IMR-90 (cell line): Measurements from ENCODE around the gene CLIC4. TPM values are rescaled to one million over a fixed set of nuclear protein-coding genes. Genes with fewer than 3 reads are reported as not detected.

Experiments used
- ATAC-seq: fragments of 200-7000 bp; cut with Tn5 transposase; 2 replicates; pipeline ENCODE4 v1.9.1; 2020; ENCODE audit warnings: low read depth, mild to moderate bottlenecking, moderate library complexity
- BruUV-seq: library from RNA; stranded (reverse); fragments of 400-500 nt; replicated peaks from 2 replicates; lab custom pipeline; 2021; lab: Mats Ljungman, UMichigan
- CTCF ChIA-PET: fragments of 300-600 bp; formaldehyde crosslinking; extraction: SDS; loops from one replicate; lab custom pipeline; 2021; ENCODE audit warnings: antibody characterized with exemption; lab: Yijun Ruan, JAX
- POLR2A ChIA-PET: fragments of 300-600 bp; sonication (Branson Sonifier 250); formaldehyde crosslinking; loops from one replicate; lab custom pipeline; 2022; ENCODE audit warnings: antibody characterized with exemption; ENCODE audit not compliant: unreplicated experiment; lab: Charles Lee
- DNase-seq: peaks from one replicate; pipeline ENCODE4 v3.0.0; 2013
- H2AFZ ChIP-seq: replicated peaks from 2 replicates; pipeline ENCODE3; 2013; ENCODE audit warnings: low read length, mild to moderate bottlenecking; ENCODE audit not compliant: poor library complexity
- H2AK5ac ChIP-seq: 2 replicates; pipeline ENCODE4 v1.6.1; 2013; ENCODE audit warnings: low read depth, low read length, inconsistent platforms
- H2AK9ac ChIP-seq: replicated peaks from 2 replicates; pipeline ENCODE3; 2013; ENCODE audit warnings: mild to moderate bottlenecking, low read depth, low read length, moderate library complexity; ENCODE audit not compliant: poor library complexity
- H2BK120ac ChIP-seq: 2 replicates; pipeline ENCODE4 v1.6.1; 2013; ENCODE audit warnings: low read depth, low read length, inconsistent platforms
- H2BK15ac ChIP-seq: 3 replicates; pipeline ENCODE4 v1.6.1; 2013; ENCODE audit warnings: low read depth, low read length, inconsistent platforms
- H2BK20ac ChIP-seq: 2 replicates; pipeline ENCODE4 v1.6.1; 2013; ENCODE audit warnings: low read depth, mild to moderate bottlenecking, inconsistent platforms, low read length, moderate library complexity
- H2BK5ac ChIP-seq: 2 replicates; pipeline ENCODE4 v1.6.1; 2013; ENCODE audit warnings: mild to moderate bottlenecking, low read depth, low read length, inconsistent platforms; ENCODE audit not compliant: poor library complexity, severe bottlenecking
- H3K14ac ChIP-seq: replicated peaks from 2 replicates; pipeline ENCODE4 v1.6.1; 2013; ENCODE audit warnings: low read depth, low read length, inconsistent platforms
- H3K18ac ChIP-seq: 2 replicates; pipeline ENCODE4 v1.6.1; 2013; ENCODE audit warnings: low read depth, low read length, control low read depth
- H3K23ac ChIP-seq: 2 replicates; pipeline ENCODE4 v1.6.1; 2013; ENCODE audit warnings: low read depth, low read length, inconsistent platforms
- H3K27ac ChIP-seq: 2 replicates; pipeline ENCODE4 v1.5.1; 2013; ENCODE audit warnings: mild to moderate bottlenecking, control low read depth, low read length; ENCODE audit not compliant: insufficient read depth
- H3K27me3 ChIP-seq: 2 replicates; pipeline ENCODE4 v1.6.1; 2013; ENCODE audit warnings: low read length; ENCODE audit not compliant: control insufficient read depth, insufficient read depth
- H3K36me3 ChIP-seq: 2 replicates; pipeline ENCODE4 v1.6.1; 2013; ENCODE audit warnings: low read length, mixed read lengths; ENCODE audit not compliant: control insufficient read depth, insufficient read depth
- H3K4ac ChIP-seq: 2 replicates; pipeline ENCODE4 v1.6.1; 2013; ENCODE audit warnings: low read depth, low read length, inconsistent platforms
- H3K4me1 ChIP-seq: 2 replicates; pipeline ENCODE4 v1.6.1; 2013; ENCODE audit warnings: low read length, mixed read lengths; ENCODE audit not compliant: control insufficient read depth, insufficient read depth
- H3K4me2 ChIP-seq: 2 replicates; pipeline ENCODE4 v1.6.1; 2013; ENCODE audit warnings: low read depth, mild to moderate bottlenecking, control low read depth, low read length, moderate library complexity
- H3K4me3 ChIP-seq: 2 replicates; pipeline ENCODE4 v1.5.1; 2013; ENCODE audit warnings: low read depth, mild to moderate bottlenecking, control low read depth, low read length, moderate library complexity; ENCODE audit not compliant: insufficient read depth
- H3K56ac ChIP-seq: 2 replicates; pipeline ENCODE4 v1.6.1; 2013; ENCODE audit warnings: low read length, inconsistent platforms; ENCODE audit not compliant: insufficient read depth; ENCODE audit errors: extremely low read depth
- H3K79me1 ChIP-seq, 2 experiments: 2 replicates each; pipeline ENCODE4 v1.6.1; 2013; ENCODE audit warnings: low read length in 2 of 2, inconsistent platforms in 1 of 2, low read depth in 1 of 2
- H3K9ac ChIP-seq: 2 replicates; pipeline ENCODE4 v1.6.1; 2013; ENCODE audit warnings: low read depth, low read length, control low read depth
- H3K9me1 ChIP-seq: 2 replicates; pipeline ENCODE4 v1.6.1; 2013; ENCODE audit warnings: low read length, inconsistent platforms; ENCODE audit not compliant: insufficient read depth
- H3K9me3 ChIP-seq: 2 replicates; pipeline ENCODE4 v1.6.1; 2013; ENCODE audit warnings: low read length; ENCODE audit not compliant: control insufficient read depth, insufficient read depth
- H4K20me1 ChIP-seq: 2 replicates; pipeline ENCODE4 v1.6.1; 2013; ENCODE audit warnings: low read length, inconsistent platforms; ENCODE audit not compliant: insufficient read depth
- H4K5ac ChIP-seq: 2 replicates; pipeline ENCODE4 v1.6.1; 2013; ENCODE audit warnings: mild to moderate bottlenecking, low read depth, low read length, control low read depth
- H4K8ac ChIP-seq, 2 experiments: 2 replicates each; pipeline ENCODE4 v1.6.1; 2013; ENCODE audit warnings: low read depth in 2 of 2, low read length in 2 of 2, control low read depth in 1 of 2, inconsistent platforms in 1 of 2
- H4K91ac ChIP-seq: 2 replicates; pipeline ENCODE4 v1.6.1; 2013; ENCODE audit warnings: low read depth, low read length, inconsistent platforms; ENCODE audit not compliant: insufficient read depth
- CEBPB ChIP-seq: IDR thresholded peaks from 2 replicates; pipeline ENCODE4 v1.6.1; 2012; ENCODE audit warnings: low read depth, low read length, improper control_type of control experiment
- FOS ChIP-seq: fragments of 150-350 bp; IDR thresholded peaks from 2 replicates; pipeline ENCODE4 v1.6.1; 2016; ENCODE audit warnings: low read depth, low read length
- SMC3 ChIP-seq: fragments of 150-350 bp; IDR thresholded peaks from 2 replicates; pipeline ENCODE4 v1.6.1; 2016; ENCODE audit warnings: low read depth, mild to moderate bottlenecking, antibody characterized with exemption, low read length, moderate library complexity
- WGBS, 2 experiments: methylation state at CpG; one replicate each; pipeline versions ENCODE4 v1.1.5 to v1.1.7; 2013; ENCODE audit warnings: missing lambda C conversion rate in 2 of 2; ENCODE audit not compliant: insufficient read length in 1 of 2; ENCODE audit errors: extremely low coverage in 2 of 2; 5-methylcytosine and 5-hydroxymethylcytosine counted together
- dilution Hi-C: fragments of 300-500 bp; cut with HindIII; formaldehyde crosslinking; loops from one replicate; pipeline ENCODE4 v1.14.3; 2018; ENCODE audit warnings: low sequenced_read_pairs; ENCODE audit not compliant: unreplicated experiment
- in situ Hi-C: fragments of 300-500 bp; cut with MboI; formaldehyde crosslinking; loops from 3 replicates; pipeline ENCODE4 v1.14.3; 2019; ENCODE audit warnings: low sequenced_read_pairs, inconsistent platforms, mixed read lengths
- intact Hi-C: fragments of 100-400 bp; cut with micrococcal nuclease; formaldehyde crosslinking; loops from 2 replicates; pipeline ENCODE4 v1.10.0; 2022
- polyA plus RNA-seq, 3 experiments: library from polyadenylated mRNA; depleted of rRNA; stranded (reverse); fragments of >200 nt; gene quantifications; 2 replicates each; pipeline ENCODE4 v1.2.3, GENCODE V29; 2012; ENCODE audit warnings: low replicate concordance in 1 of 3
- total RNA-seq: library from RNA; depleted of rRNA; stranded (reverse); fragments of >200 nt; gene quantifications from 2 replicates; pipeline ENCODE4 v1.2.3, GENCODE V29; 2012

CLIC4 gene
- total and polyA plus RNA-seq, 2 of the 4 experiments (the other 2 are of a cell fraction), result 242 to 392 TPM

GRCh38 chr1:24878775-24879742, 133.8 kb downstream of the CLIC4 start:
- H2BK5ac ChIP-seq, result no peak overlapping the region
- peak; percentile 47 for DNase-seq
- peak; percentile 70 for ATAC-seq
- intact Hi-C loops, result no loop called here
- TF ChIP-seq SMC3 (no peak), FOS (peak; percentile 37; the same call in 1 of the 2 replicates), CEBPB (no peak)
- H3K36me3 ChIP-seq, result no peaks in the 10 kb centered on the region
- H3K18ac ChIP-seq, result no peak overlapping the region
- H2AK5ac ChIP-seq, result no peak overlapping the region
- no peak overlapping the region for H3K4me2 ChIP-seq
- dilution Hi-C loops, result no loop called here
- no peak overlapping the region for H3K4ac ChIP-seq
- in situ Hi-C loops, result no loop called here
- no peak overlapping the region for H3K56ac ChIP-seq
- POLR2A ChIA-PET, result no interaction called here
- H4K8ac ChIP-seq, result no peak overlapping the region
- H4K20me1 ChIP-seq, result no peaks in the 10 kb centered on the region
- WGBS, 2 experiments, result 68% methylated on average over 2 of the region's 7 CpGs; no CpG with 5 or more reads in 1 of the 2 experiments
- peaks cover 2% of the 10 kb centered on the region; the same call in 1 of the 2 replicates for H3K9me3 ChIP-seq
- H3K14ac ChIP-seq, result no peak overlapping the region
- H2BK15ac ChIP-seq, result no peak overlapping the region
- no peak overlapping the region for H4K91ac ChIP-seq
- no peak overlapping the region for H3K9ac ChIP-seq
- H3K4me3 ChIP-seq, result no peak overlapping the region
- no peaks in the 10 kb centered on the region for H3K9me1 ChIP-seq
- no peak overlapping the region for H2AFZ ChIP-seq
- H3K4me1 ChIP-seq, result peaks cover 2% of the 10 kb centered on the region; the same call in 1 of the 2 replicates
- H3K79me1 ChIP-seq, result no peaks in the 10 kb centered on the region
- no peak overlapping the region for H2BK20ac ChIP-seq
- no TSS peak for BruUV-seq
- H3K27me3 ChIP-seq, result peaks cover 24% of the 10 kb centered on the region
- no peak overlapping the region for H3K23ac ChIP-seq
- H3K27ac ChIP-seq, result no peak overlapping the region
- H2AK9ac ChIP-seq, result no peak overlapping the region
- CTCF ChIA-PET, result no interaction called here
- H4K5ac ChIP-seq, result no peak overlapping the region
- no peak overlapping the region for H2BK120ac ChIP-seq
